Raji (cell line): ENCODE measurements around the gene INTS7.

ENCODE experiments used
- POLR2A ChIP-seq: IDR thresholded peaks from 2 replicates; pipeline ENCODE4 v1.6.1; 2011; ENCODE audit warnings: low read depth, low read length, control low read depth; ENCODE audit not compliant: insufficient read depth

INTS7 gene

GRCh38 chr1:212044851-212045250, 9.5 kb upstream of the INTS7 start:
- no peak for TF ChIP-seq POLR2A

DNA sequence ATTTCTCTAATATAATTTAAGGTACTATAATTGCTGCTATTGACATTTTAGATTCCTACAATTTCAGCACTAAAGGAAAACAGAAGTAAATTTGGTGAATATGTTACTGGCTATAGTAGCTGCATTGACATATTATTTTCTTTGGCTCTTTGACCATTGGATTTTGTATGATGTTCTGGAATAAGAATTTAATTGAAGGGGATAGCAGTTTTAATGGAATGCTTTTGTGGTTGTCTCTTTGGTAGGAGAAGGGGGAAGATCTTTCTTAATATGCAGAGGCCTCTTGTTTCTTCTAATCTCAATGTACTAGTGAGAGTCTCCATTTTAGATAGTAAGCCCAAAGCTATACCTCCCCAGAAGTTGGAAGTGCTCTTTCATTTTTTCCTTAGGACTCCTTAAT, 7.1 kb upstream of the INTS7 start:
- no peak for TF ChIP-seq POLR2A

- no peak for TF ChIP-seq POLR2A
Observed at GRCh38 chr1:212040629-212041412, 5.5 kb upstream of the INTS7 start.

- no peak for TF ChIP-seq POLR2A
Observed at GRCh38 chr1:212039622-212040021, 4.3 kb upstream of the INTS7 start.

GRCh38 chr1:212037900-212038299, 2.5 kb upstream of the INTS7 start:
- no peak for TF ChIP-seq POLR2A

- no peak for TF ChIP-seq POLR2A
Observed at GRCh38 chr1:212035835-212036605, 663 bp upstream of the INTS7 start.

- TF ChIP-seq POLR2A: no peak
Observed at GRCh38 chr1:212034516-212035122, 738 bp downstream of the INTS7 start.

GRCh38 chr1:212030936-212031528, 4.3 kb downstream of the INTS7 start:
- TF ChIP-seq POLR2A: no peak

GRCh38 chr1:212024469-212025149, 10.7 kb downstream of the INTS7 start:
- TF ChIP-seq POLR2A: no peak

DNA sequence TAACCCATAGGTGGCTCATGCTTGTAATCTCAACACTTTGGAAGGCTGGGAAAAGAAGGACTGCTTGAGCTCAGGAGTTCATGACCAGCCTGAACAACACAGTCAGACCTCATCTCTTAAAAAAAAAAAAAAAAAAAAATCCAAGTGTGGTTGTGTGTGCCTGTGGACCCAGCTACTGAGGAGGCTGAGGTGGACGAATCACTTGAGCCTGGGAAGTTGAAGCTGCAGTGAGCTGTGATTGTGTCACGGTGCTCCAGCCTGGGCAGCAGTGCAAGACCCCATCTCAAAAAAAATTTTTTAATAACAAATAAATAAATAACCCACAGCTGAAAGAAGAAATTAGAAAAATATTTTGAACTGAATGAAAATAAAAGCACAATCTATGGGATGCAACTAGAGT, 13.8 kb downstream of the INTS7 start:
- no peak for TF ChIP-seq POLR2A

GRCh38 chr1:212020975-212021374, 14.4 kb downstream of the INTS7 start:
- no peak for TF ChIP-seq POLR2A

DNA sequence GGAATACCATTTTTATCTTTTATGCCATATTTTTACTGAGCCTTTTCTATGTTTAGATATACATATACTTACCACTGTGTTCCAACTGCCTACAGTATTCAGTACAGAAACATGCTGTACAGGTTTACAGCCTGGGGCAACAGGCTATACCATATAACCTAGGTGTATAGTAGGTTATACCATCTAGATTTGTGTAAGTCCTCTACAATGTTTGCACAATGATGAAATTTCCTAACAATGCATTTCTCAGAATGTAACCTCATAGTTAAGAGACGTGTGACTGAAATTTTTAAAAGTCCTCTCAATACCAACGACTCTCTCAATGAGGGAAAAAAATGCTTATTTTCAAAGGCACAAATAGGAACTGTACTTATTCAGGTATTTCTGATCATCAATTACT, 21.7 kb downstream of the INTS7 start:
- TF ChIP-seq POLR2A: no peak

DNA sequence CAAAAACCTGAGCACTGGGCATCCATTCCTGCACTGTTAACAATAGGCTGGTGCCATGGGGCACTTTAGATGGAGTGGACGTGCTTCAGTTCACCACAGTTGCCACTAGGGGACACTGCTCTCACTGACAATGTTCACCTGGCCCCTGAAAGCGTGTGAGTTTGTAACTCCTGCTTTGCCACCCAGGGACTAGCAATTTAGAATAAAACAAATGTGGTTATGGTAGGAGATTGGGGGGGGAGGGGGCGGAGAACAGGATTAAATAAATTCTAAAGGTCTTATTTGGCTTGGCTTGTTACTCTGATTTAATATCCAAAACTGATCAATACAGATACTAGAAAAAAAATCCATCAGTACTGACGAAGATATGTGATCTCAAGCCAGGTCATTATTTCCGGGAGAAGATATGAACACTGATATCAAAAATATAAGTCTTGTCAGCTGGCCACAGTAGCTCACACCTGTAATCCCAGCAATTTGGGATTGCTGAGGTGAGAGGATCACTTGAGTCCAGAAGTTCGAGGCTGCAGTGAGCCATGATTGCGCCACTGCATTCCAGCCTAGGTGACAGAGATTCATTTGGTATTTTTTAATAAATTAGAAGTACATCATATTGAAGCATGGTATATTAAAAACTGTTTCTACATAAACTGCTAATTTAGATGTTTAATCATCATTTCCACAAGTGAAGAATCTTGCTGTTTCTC, 23.2 kb downstream of the INTS7 start:
- no peak for TF ChIP-seq POLR2A

DNA sequence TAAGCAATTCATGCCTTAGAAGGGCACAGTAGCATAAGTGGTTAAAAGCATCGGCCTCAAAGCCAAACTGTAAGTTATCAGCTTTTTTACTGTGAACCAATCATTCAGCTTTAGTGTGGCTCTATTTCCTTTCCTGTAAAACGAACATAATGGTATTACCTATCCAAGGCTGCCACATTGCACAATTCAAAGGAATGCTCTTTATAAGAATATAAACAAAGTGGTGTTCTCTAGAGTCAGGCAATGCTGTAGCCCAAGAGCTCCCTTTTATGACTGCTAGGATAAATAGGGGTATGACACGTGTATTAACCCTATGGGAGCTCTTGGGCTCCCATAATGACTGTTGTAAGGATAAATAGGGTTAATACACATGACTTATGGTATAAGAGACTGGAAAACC, 25.4 kb downstream of the INTS7 start:
- no peak for TF ChIP-seq POLR2A

DNA sequence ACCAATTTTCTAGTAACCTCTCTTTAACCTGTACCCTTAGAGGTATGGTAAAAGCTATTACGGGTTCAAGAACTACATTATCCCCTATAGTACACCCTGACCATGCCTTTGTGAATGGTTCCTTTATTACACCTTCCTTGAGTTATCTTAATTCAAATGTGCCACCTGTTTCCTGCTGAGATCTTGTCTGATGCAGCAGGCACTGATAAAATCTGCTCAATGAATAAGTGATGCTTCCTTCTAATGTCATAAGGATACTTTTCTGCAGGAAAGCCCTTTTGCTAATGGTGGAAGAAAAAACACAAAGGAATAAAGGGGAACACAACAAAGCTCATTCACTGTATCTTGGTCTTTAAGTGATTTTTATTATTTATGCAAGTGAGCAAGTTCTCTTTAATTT, 25.8 kb downstream of the INTS7 start:
- no peak for TF ChIP-seq POLR2A

DNA sequence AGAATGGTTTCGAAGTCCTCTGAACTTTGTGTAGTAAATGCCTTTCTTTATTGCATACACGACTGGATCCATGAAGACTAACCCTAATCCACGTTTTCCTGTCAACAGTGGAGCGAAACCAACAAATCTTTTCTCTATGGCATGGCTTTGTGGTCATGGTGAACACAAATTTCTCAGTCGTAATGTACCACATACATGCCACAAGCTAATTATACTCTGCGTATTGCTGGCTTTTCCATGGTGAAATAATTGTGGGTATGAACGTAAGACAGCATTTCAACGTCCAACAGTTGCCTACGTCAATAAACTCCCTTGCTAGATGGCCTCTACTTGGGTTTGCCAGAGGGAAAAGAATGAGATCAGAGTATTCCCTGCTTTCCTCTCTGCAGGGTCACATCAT, 27.5 kb downstream of the INTS7 start:
- no peak for TF ChIP-seq POLR2A
